ENCODE measurements around the gene ARL11. TPM values are rescaled to one million over a fixed set of nuclear protein-coding genes. Genes with fewer than 3 reads are reported as not detected.
"Not testable (repeated sequence)": the region's sequence is repeated elsewhere in the genome, so short reads cannot be mapped to it uniquely, and the experiment has no call there.

ARL11 gene
- polyA plus RNA-seq = 7.7 TPM

DNA sequence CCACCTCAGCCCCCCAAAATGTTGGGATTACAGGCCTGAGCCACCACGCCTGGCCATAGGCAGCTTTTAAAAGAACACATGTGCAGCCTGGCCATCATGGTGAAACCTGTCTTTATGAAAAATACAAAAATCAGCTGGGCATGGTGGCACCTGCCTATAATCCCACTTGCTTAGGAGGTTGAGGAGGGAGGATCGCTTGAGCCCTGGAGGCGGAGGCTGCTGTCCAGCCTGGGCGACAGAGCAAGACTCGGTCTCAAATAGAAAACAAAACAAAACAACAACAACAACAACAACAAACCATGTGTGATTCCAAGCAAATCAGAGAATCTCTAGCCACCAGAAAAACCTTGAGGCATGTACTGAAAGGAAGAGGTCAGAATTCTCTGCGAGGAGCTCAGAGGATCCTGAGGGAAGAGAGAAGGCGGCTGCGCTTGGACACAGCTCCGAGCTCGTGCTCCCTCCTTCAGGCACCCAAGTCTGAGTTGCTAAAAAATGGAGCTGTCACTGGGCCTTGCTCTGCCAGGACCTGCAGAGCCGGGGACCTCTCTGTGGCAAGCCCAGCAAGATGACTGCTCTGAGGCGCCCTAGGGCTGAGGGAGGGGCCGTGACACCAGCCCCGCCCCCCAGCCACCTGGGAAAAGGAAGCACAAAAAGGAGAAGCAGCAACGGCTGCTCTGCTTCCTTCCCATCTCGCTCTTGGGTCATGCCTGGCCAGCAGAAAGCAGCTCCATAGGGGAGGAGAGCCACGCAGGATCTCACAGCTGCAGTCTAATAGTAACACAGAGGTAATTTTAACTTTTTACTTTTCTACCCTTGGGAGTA is at the start of gene ARL11:
ARL11 (plus strand) TSS at position 677 of the 822 bp plus-strand sequence. CDS start 1,941 bp downstream, outside the sequence.
- Mint-ChIP-seq H3K36me3 (no peaks in the 10 kb centered on the region), H3K27me3 (no peaks in the 10 kb centered on the region), H3K9me3 (no peaks in the 10 kb centered on the region), H3K4me1 (peaks cover 13 to 23% (median 14%) of the 10 kb centered on the region in 3 donors), H3K27ac (peak within 1 kb of the TSS; percentile 61 to 96 (median 93)), H3K4me3 (peak within 1 kb of the TSS; percentile 95 to 99 (median 96))

DNA sequence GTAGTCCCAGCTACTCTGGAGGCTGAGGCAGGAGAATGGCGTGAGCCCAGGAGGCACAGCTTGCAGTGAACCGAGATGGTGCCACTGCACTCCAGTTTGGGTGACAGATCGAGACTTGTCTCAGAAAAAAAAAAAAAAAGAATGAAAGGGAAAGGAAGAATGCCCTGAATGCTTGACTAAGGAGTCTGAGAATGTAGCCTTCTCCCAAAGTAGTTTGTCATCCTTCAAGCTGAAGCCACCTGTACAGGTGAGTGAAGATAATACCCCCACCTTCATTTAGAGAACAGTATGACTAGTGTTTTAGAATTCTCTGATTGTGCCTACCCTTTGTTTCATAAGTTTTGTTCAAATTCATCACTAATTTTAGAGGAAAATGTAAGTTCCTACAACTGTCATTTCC is 48.8 kb upstream of the ARL11 start:
- H3K27ac Mint-ChIP-seq = no peak overlapping the region
- no peaks in the 10 kb centered on the region for H3K27me3 Mint-ChIP-seq
- H3K4me3 Mint-ChIP-seq = no peak overlapping the region
- peaks cover 14 to 21% (median 17%) of the 10 kb centered on the region in 3 donors for H3K4me1 Mint-ChIP-seq
- H3K36me3 Mint-ChIP-seq = peaks cover 5% of the 10 kb centered on the region
- H3K9me3 Mint-ChIP-seq = no peaks in the 10 kb centered on the region

DNA sequence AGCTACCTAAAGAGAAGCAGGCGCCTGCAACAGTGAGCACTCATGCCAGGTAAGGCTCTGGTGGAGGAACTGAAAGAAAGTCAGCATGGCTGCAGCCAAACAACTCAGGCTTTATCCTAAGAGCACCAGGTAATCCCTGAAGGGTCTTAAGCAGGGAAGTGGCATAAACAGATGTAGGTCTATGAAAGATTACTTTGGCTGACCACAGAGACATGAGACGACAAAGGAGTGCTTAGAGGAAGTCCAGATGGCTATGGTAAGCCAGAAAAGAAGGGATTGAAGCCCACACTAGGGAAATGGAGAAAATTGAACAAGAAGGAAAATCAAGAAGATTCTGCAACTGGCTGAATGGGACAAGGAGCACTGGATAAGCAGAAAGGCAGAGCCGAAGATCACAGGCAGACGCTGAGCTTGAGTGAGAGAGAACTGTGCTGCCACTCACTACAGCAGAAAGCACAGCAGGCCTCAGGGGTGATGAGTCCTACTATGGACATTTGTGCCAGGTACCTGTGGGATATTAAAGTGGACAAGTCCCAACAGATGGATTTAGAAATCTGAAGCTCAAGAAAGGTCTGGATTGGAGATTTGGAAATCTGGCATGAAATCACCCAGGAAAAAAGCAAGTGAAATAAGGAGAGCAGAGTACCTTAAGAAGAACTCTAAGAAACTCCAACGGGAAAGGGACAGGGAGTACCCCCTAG is 47.2 kb upstream of the ARL11 start:
- Mint-ChIP-seq H3K4me3 (peak overlapping the region in 1 of 4 donors; percentile 59), H3K36me3 (no peaks in the 10 kb centered on the region), H3K27ac (peak overlapping the region in 2 of 3 donors; percentile 2 to 14), H3K9me3 (no peaks in the 10 kb centered on the region), H3K4me1 (peaks cover 15 to 24% (median 19%) of the 10 kb centered on the region in 3 donors), H3K27me3 (no peaks in the 10 kb centered on the region)

DNA sequence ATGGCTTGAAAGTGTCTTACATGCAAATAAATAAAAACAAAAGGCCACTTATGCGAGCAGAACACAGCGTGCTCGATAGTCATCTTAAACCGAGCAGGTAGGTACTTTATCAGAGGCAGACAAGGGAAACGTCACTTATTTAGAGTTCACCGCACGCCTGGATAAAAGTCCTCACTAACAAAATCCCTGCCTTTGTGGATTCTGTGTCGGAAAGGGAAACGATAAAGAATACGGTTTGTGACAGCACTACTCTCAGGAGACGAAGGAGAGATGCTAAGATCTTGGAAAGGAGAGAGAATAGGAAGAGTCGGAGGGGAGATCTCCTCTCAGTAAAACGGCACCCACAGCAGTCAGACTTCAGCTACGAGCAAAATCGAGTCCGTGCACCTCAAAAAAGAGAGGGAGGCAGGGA is 43.5 kb upstream of the ARL11 start:
- Mint-ChIP-seq H3K9me3 (no peaks in the 10 kb centered on the region), H3K4me1 (peaks cover 19 to 24% (median 23%) of the 10 kb centered on the region in 3 donors), H3K27ac (peak overlapping the region; percentile 62 to 83 (median 64)), H3K36me3 (no peaks in the 10 kb centered on the region), H3K27me3 (no peaks in the 10 kb centered on the region), H3K4me3 (peak overlapping the region; percentile 88 to 97 (median 92))

DNA sequence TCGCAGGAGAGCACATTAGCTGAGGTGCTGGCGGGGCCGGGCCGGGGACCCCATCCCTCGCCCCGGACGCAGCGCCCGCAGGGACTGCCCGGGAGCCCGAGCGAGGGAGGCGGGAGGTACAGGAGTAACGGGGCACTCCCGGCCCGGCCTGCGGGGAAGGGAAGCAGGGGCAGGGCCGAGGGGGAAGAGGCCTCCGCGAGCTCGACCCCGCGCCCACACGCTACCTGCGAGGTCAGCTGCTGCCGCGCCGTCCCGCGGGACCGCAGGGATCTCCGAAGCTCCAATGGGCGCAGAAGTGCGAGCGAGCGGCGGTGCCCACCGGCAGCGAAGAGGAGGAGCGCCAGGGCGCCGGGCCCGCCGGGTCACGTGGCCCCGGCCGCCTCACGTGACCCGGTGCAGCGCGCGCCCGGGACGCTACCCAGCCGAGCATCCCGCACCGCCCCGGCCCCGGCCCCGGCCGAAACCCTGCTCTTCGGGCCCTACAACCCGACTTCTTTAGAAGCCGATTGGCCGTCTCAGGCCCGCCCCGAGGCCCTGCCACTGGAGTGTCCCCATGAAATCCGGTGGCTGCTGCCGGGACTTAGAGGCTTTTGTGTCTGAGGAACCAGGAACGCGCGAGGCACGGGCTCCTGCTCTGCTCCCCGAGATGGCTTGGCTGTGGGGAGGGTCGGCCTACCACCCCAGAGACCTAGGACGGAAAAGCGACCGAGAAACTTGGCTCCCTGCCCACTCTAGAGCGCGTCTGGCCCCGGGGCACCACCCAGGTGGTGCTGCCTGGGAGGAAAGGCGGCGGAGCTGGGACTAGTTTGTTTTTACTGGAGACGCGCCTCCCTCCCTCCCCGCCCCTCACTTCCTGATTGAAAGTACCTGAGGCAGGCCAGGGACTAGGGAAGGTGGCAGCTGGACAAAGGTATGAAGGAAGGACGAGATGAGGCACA is 42.8 kb upstream of the ARL11 start, which contains the start of gene RCBTB1:
RCBTB1 (minus strand) TSS at position 339 of the 938 bp plus-strand sequence. CDS start 18,279 bp downstream, outside the sequence.
- H3K36me3 Mint-ChIP-seq = no peaks in the 10 kb centered on the region
- H3K4me3 Mint-ChIP-seq = peak within 1 kb of the TSS; percentile 88 to 97 (median 92)
- peak within 1 kb of the TSS; percentile 64 to 84 (median 83) for H3K27ac Mint-ChIP-seq
- H3K27me3 Mint-ChIP-seq = no peaks in the 10 kb centered on the region
- H3K4me1 Mint-ChIP-seq = peaks cover 19 to 24% (median 23%) of the 10 kb centered on the region in 3 donors
- no peaks in the 10 kb centered on the region for H3K9me3 Mint-ChIP-seq

DNA sequence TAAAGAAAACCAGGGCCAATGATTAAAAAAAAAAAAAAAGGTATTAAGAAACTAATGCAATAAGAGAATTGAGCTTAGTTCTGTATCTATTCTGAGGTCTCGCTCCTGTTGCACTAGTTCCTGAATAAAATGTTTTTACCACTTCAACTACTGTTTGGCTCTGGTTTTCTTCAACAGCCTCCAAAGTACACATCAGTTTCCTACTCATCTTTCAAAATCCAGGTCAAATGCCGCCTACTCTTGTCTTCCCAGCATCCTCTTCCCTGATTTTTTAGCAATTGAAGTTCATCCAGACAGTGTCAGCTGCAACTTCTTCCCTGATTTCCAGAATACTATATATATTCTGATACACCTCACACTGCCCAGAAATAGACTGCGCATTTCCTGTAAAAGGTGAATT is 41.6 kb upstream of the ARL11 start:
- Mint-ChIP-seq H3K9me3 (no peaks in the 10 kb centered on the region), H3K4me3 (peak overlapping the region; percentile 29 to 94 (median 89)), H3K36me3 (no peaks in the 10 kb centered on the region), H3K27ac (peak overlapping the region in 1 of 3 donors; percentile 11), H3K27me3 (no peaks in the 10 kb centered on the region), H3K4me1 (peaks cover 11 to 17% (median 15%) of the 10 kb centered on the region in 3 donors)

DNA sequence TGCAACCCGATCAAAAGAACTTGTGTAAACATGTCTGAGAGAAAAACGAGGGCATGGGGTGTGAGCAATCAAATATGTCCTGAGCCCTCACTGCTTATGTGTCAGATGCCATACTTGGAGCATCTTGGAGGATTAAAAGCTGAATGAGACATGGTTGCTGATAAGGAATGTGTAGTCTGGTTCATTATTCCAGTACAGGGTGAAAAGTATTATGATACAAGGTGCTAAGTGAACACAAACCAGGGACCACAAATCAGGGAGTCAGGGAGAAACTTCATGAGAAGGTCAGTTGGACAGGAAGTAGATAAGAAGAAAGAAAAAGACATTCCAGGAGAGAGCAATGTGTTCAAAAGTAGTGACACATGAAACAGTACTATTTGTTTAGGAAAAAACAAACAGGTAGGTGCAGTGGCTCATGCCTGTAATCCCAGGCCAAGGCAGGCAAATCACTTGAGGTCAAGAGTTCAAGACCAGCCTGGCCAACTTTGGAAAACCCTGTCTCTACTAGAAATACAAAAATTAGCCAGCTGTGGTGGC is 40.9 kb upstream of the ARL11 start:
- Mint-ChIP-seq H3K9me3 (no peaks in the 10 kb centered on the region), H3K4me3 (peak overlapping the region in 1 of 4 donors; percentile 87), H3K27me3 (no peaks in the 10 kb centered on the region), H3K4me1 (peaks cover 8 to 17% (median 15%) of the 10 kb centered on the region in 3 donors), H3K27ac (no peak overlapping the region), H3K36me3 (no peaks in the 10 kb centered on the region)

DNA sequence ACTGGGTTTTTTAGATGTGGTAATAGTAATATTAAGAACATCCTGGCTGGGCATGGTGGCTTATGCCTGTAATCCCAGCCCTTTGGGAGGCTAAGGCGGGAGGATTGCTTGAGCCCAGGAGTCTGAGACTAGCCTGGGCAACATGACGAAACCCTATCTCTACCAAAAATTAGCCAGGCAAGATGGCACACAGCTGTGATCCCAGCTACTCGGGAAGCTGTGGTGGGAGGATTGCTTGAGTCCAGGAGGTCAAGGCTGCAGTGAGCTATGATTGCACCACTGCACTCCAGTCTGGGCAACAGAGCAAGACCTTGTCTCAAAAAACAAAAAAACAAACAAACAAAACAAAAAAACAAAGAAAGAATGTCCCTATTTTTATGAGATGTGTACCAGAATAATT is 37.6 kb upstream of the ARL11 start:
- not testable (repeated sequence) for H3K4me1 Mint-ChIP-seq, H3K4me3 Mint-ChIP-seq, H3K9me3 Mint-ChIP-seq, H3K27ac Mint-ChIP-seq, H3K27me3 Mint-ChIP-seq, H3K36me3 Mint-ChIP-seq

DNA sequence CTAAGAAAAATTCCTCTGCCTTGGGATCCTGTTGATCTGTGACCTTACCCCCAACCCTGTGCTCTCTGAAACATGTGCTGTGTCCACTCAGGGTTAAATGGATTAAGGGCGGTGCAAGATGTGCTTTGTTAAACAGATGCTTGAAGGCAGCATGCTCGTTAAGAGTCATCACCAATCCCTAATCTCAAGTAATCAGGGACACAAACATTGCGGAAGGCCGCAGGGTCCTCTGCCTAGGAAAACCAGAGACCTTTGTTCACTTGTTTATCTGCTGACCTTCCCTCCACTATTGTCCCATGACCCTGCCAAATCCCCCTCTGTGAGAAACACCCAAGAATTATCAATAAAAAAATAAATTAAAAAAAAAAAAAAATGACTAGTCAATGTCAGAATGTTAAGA is 34.4 kb upstream of the ARL11 start:
- H3K27ac Mint-ChIP-seq, H3K4me3 Mint-ChIP-seq, H3K9me3 Mint-ChIP-seq, H3K36me3 Mint-ChIP-seq, H3K4me1 Mint-ChIP-seq, H3K27me3 Mint-ChIP-seq: not testable (repeated sequence)

DNA sequence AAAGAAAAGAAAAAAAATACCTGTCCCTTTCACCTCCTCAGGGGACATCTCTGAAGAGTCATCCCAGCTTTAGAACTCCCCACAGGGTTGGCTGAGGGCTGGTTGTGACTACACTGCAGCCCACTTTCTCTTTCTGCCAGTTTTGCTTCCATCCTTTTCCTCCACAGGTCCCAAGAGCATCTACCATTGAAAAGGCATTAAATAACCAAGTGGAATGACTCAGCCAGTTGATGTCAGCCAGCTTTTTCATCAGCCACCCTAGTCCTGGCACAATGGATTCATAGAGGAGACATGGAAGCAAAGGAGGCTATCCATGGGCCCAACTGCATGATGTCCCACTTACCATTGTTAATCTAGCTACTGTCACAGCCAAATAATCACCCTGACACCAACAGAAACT is 33.7 kb upstream of the ARL11 start:
- Mint-ChIP-seq H3K4me1 (no peaks in the 10 kb centered on the region), H3K4me3 (peak overlapping the region in 1 of 4 donors; percentile 31), H3K27ac (peak overlapping the region in 1 of 3 donors; percentile 84), H3K36me3 (peaks cover 2% of the 10 kb centered on the region), H3K27me3 (peaks cover 3% of the 10 kb centered on the region), H3K9me3 (no peaks in the 10 kb centered on the region)

DNA sequence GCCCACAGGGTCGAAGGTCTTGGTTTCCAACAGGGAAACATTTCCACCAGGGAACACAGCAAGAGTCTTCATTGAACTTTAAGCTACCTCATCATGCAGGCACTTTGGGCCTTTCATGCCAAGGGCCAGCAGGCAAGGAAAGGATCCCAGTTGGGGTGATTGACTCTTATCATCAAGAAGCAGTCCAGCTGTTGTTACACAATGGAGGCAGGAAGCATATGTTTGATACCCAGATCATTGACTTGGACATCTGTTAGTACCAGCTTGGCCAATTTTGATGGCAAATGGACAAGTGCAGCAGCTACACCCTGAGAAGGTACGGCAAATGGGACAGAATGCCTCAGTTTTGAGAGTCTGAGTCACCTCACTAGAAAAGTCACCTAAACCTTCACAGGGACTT is 32.1 kb upstream of the ARL11 start:
- Mint-ChIP-seq H3K4me1 (no peaks in the 10 kb centered on the region), H3K27me3 (peaks cover 3% of the 10 kb centered on the region)

DNA sequence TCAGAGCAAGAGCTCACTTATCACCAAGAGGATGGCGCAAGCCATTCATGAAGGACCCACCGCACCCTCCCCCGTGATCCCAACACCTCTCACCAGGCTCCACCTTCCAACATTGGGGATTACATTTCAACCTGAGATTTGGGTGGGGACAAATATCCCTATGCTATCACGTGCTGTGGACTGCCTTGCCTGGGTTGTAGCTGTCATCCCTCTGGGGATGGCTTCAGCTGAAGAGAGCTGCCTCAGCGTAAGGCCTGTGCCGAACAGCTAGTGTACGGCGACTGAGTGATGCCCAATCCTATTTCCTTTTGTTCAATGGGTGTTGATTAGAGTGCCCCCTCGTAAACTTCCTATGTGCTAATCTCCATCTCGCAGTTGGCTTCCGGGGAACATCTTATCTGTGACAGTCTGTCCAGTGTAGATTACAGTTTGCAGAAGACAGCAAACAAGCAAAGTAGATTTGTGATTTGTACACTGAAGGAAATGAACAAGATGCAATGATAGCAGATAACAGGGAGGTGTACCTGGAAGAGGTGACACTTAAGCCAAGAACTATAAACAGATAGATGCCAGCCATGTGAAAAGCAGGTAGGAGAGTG is 31.2 kb upstream of the ARL11 start:
- Mint-ChIP-seq H3K4me1 (no peaks in the 10 kb centered on the region), H3K27ac (no peak overlapping the region), H3K27me3 (peaks cover 3% of the 10 kb centered on the region), H3K9me3 (no peaks in the 10 kb centered on the region), H3K4me3 (no peak overlapping the region), H3K36me3 (peaks cover 2% of the 10 kb centered on the region)

More for the DNA sequence above, 32.1 kb upstream of the ARL11 start:
- H3K4me3 Mint-ChIP-seq = no peak overlapping the region
- no peak overlapping the region for H3K27ac Mint-ChIP-seq
- peaks cover 2% of the 10 kb centered on the region for H3K36me3 Mint-ChIP-seq
- no peaks in the 10 kb centered on the region for H3K9me3 Mint-ChIP-seq

DNA sequence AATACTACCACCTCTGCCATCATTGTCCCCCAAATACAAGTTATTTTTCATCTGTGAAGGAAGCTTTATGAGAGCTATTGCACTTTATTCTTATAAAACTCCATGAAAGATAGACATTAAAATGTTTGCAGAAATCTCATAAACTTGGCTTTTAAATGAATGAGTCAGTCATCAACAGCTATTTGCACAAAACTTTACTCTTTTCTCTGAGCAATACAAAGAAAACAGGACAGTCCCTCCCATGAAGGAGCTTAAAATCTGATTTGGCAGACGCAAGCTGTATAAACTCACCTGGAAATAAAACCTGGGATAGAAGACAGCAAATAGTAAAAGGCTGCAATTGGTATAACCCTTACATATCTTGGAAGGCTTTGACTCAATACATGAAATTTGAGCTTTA is 26.3 kb upstream of the ARL11 start:
- peaks cover 2% of the 10 kb centered on the region in 3 donors for H3K4me1 Mint-ChIP-seq
- H3K4me3 Mint-ChIP-seq = no peak overlapping the region
- peaks cover 2% of the 10 kb centered on the region for H3K36me3 Mint-ChIP-seq
- no peaks in the 10 kb centered on the region for H3K9me3 Mint-ChIP-seq
- H3K27me3 Mint-ChIP-seq = peaks cover 3% of the 10 kb centered on the region
- H3K27ac Mint-ChIP-seq = no peak overlapping the region

DNA sequence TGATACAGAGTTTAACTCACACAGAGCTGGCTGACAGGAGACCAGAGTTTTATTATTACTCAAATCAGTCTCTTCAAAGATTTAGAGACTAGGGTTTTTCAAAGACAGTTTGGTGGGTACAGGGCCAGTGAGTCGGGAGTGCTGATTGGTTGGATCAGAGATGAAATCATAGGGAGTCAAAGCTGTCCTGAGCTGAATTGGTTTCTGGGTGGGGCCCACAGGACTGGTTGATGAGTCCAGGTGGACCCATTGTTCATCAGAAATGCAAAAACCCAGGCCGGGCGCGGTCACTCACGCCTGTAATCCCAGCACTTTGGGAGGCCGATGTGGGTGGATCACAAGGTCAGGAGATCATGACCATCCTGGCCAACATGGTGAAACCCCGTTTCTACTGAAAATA is 25.7 kb upstream of the ARL11 start:
- H3K4me1 Mint-ChIP-seq, H3K27ac Mint-ChIP-seq, H3K9me3 Mint-ChIP-seq, H3K4me3 Mint-ChIP-seq, H3K36me3 Mint-ChIP-seq, H3K27me3 Mint-ChIP-seq: not testable (repeated sequence)

Data from IgD-negative memory B cell (primary cell).